GM21367 (cell line): ENCODE measurements around the gene MPHOSPH8.
"Not testable (repeated sequence)": the region's sequence is repeated elsewhere in the genome, so short reads cannot be mapped to it uniquely, and the experiment has no call there.

Experiments used
- ATAC-seq: cut with Tn5 transposase; IDR thresholded peaks from one replicate; pipeline ENCODE4 v1.9.1; 2021; ENCODE audit not compliant: unreplicated experiment

MPHOSPH8 gene

GRCh38 chr13:19624265-19624664 is 9.2 kb upstream of the MPHOSPH8 start:
- no peak for ATAC-seq

- ATAC-seq: no peak
Observed at GRCh38 chr13:19632915-19633478, 462 bp upstream of the MPHOSPH8 start.

DNA sequence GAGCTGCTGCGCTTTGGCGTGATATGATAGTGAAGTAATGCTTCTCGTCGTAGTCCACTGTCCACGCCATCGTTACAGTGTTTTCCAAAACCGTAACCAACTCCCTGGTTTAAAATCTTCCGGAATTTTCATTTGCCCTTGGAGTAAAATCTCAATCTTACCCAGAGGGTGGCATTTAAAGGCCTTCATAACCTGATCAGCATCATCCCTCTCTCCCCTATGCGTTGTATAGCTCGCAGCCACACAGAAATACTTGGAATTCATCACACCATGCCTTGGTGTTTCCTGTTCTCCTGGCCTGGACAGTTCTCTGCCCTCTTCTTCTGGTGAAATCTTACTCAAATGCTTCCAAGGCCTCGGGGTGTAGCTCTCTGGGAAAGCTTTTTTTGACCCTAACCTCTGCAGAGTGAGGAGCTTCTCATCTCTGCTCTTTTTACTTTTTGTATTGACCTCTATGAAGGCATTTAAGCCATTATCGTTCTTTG is 839 bp downstream of the MPHOSPH8 start:
- no peak for ATAC-seq

DNA sequence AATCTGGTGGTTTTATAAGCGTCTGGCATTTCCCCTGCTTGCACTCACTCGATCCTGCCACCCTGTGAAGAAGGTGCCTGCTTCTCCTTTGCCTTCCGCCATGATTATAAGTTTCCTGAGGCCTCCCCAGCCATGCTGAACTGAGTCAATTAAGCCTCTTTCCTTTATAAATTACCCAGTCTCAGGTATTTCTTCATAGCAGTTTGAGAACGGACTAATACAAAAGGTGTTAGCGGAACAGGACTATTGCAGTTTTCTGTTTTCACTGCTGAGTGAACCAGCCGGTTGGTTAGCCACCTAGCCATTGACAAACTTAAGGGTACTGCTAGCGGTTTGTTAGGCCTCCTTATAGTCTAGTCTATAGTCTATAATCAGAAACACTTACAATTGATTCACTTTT is 2.5 kb downstream of the MPHOSPH8 start:
- not testable (repeated sequence) for ATAC-seq

GRCh38 chr13:19643652-19644051 is 10.2 kb downstream of the MPHOSPH8 start:
- ATAC-seq: no peak

- ATAC-seq: no peak
Observed at GRCh38 chr13:19645000-19645399, 11.5 kb downstream of the MPHOSPH8 start.

DNA sequence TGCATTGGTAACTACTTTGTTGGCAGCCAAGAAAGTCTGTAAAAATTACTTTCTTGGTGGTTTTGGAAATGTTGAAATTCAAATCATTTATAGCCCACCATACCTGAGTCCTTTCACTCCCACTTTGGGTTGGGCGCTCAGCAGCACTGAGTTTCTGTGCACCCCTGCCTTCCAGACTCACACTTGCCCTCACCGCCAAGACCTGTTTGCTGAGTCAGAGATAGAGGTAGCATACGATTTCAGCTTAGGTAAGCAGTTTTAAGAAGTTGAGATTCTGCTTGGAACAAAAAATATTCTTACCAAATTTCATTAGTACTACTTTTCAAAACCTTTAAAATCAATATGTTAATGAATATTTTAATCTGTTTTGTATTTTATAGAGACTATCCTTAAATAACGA is 12.6 kb downstream of the MPHOSPH8 start:
- no peak for ATAC-seq

GRCh38 chr13:19650742-19651141 is 17.3 kb downstream of the MPHOSPH8 start:
- ATAC-seq: no peak

GRCh38 chr13:19657872-19658591 is 24.6 kb downstream of the MPHOSPH8 start:
- no peak for ATAC-seq

GRCh38 chr13:19658831-19659230 is 25.4 kb downstream of the MPHOSPH8 start:
- ATAC-seq: no peak

GRCh38 chr13:19661126-19661525 is 27.7 kb downstream of the MPHOSPH8 start:
- no peak for ATAC-seq

- no peak for ATAC-seq
Observed at GRCh38 chr13:19661561-19661960, 28.1 kb downstream of the MPHOSPH8 start.

GRCh38 chr13:19663416-19663979 is 30.0 kb downstream of the MPHOSPH8 start:
- ATAC-seq: no peak

GRCh38 chr13:19664481-19665230 is 31.2 kb downstream of the MPHOSPH8 start:
- ATAC-seq: no peak

DNA sequence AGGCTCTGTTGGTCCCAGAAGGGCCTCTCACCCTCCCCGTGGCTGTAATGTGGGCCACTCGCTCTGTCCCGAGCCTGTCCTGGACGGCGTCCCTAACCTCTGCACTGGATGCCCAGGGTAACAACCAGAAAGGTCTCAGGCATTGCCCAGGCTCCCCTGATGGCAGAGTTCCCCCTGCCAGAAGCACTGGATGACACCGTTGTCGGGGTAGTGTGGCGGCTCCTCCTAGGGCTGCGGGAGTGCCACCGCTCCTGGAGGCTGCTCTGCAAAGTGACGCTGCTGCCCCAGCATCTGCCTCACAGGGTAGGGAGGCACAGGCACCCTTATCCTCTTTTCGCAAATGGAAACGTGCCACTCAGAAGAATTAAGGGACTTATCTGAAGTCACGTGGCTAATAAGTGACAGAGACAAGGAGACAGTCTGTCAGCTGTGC is 32.0 kb downstream of the MPHOSPH8 start:
- ATAC-seq: no peak

- no peak for ATAC-seq
Observed at GRCh38 chr13:19668778-19669177, 35.3 kb downstream of the MPHOSPH8 start.

DNA sequence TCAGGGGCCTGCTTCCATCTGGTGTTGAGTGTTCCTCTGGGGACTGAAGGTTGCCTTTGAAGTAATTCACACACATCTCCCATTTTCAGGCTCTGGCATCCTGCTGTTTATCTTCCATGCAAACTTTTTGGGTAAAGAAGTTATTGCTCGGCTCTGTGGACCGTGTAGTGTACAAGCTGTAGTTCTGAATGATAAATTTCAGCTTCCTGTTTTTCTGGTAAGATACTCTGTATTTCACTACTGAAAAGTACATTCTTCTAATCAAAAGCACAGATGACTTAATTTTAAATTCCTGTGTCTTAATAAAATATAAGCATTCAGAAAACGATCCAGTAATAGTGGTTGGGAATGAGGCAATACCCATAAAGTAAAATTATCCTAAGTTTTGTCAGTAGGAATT is 36.7 kb downstream of the MPHOSPH8 start:
- ATAC-seq: no peak

DNA sequence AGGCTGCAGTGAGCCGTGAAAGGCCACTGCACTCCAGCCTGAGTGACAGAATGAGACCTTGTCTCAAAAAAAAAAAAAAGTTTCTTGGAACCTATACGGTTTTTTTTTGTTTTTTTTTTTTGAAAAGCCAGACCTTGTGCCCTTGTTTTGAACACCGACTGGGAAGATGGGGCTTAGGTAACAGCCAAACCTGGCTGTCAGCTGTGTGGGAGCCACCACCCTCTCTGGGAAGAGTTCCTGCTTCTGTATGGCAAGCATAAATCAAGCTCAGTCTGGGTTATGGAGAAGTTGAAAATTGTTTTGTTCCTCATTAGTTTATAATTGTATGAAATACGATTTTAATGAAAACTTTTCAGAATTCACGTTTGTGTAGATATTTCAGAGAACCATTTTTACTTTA is 39.5 kb downstream of the MPHOSPH8 start:
- ATAC-seq: no peak

- no peak for ATAC-seq
Observed at GRCh38 chr13:19673473-19674430, 40.3 kb downstream of the MPHOSPH8 start.

- ATAC-seq: no peak
Observed at GRCh38 chr13:19674898-19675297, 41.4 kb downstream of the MPHOSPH8 start.
